GM08714 (cell line): ENCODE results near the gene PCSK9.
"Not testable (repeated sequence)": the region's sequence is repeated elsewhere in the genome, so short reads cannot be mapped to it uniquely, and the experiment has no call there.

ENCODE experiments used
- H3K4me3 ChIP-seq: fragments of 200-500 bp; sonication (Bioruptor generic); 2 replicates; pipeline ENCODE4 v1.5.1; 2014; ENCODE audit warnings: mild to moderate bottlenecking, low read length, inconsistent platforms
- ZNF274 ChIP-seq: IDR thresholded peaks from 2 replicates; pipeline ENCODE4 v1.6.1; 2012; ENCODE audit warnings: mild to moderate bottlenecking, low read depth, low read length

The PCSK9 gene

DNA sequence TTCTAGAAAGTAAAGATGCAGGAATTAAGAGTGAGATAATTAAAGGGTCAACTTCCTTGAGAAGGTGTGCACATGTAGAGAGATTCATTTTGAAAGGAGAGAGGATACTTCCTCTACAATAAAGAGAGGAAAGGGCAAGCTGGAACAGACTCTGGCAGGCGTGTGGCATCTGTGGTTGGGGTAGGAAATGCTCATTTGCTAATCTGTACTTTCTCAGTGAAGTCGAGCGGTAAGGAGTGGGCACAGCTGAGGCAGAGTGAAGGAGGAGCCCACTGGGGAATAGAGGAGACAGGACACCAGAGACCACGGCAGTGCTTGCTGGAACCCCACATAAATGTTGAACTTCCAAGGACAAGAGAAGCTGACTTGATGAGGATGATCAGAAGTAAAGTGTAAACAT is 49.1 kb downstream of the PCSK9 start:
- TF ChIP-seq ZNF274 = no peak

DNA sequence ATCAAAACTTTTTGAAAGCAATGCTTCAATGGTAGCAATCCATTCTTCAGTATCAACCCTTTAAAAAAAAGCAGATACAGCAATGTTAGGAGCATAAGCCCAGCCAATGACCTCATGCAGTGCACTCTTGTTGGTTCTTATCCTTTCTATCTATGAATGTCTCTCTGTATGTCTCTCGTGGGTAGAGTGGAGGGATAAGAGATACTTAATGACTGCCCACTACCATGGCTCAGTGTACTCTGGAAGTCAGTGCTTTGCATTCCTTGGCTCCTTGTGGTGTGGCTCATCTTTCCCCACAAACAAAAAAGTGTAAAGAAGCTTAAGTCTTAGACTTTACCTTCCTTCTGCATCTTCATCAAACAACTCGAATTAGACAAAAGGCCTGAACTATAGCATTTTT is 50.3 kb downstream of the PCSK9 start:
- no peak for TF ChIP-seq ZNF274
- no peak overlapping the region for H3K4me3 ChIP-seq

More for the DNA sequence above, 49.1 kb downstream of the PCSK9 start:
- no peak overlapping the region for H3K4me3 ChIP-seq

- H3K4me3 ChIP-seq = no peak overlapping the region
- no peak for TF ChIP-seq ZNF274
These were observed 53.1 kb downstream of the PCSK9 start for GRCh38 chr1:55092475-55092874.

DNA sequence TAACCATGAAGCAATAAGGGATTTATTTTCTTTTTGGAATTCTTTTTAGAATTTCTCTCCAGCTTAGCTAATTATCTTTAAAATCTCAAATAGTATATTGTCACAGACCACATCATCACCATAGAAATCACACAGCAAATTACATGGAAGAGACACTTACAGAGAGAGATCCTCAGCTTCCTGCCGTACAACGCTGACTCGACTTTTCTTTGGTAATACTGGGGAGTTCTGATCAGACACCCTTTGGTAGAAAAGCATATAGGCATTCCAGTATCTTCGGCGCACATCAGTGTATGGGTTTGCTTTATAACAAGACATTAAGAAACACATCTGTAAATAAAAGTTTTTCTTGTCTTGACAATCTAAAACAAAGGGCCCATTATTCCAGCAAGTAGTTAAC is 55.7 kb downstream of the PCSK9 start:
- TF ChIP-seq ZNF274 = no peak
- no peak overlapping the region for H3K4me3 ChIP-seq

- no peak for TF ChIP-seq ZNF274
- no peak overlapping the region for H3K4me3 ChIP-seq
These were observed 64.5 kb downstream of the PCSK9 start for GRCh38 chr1:55103891-55104290.

DNA sequence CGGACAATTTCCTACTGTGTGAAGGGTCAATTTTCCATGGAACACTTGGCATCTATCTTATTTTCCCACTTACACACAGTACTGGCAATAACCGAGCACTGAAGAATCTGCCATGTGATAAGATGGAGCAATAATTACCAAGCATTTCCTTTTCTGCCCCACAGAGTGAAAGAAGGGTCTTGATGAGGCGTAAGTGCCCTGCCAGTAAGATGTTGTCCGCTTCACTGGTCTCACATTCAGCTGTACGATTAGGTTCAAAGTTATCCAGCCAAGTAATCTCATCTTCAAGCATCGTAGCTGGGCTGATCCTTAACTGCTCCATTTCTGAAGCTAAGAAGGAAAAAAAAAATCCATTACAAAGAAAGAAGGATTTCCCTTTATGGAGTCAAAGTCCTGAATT is 67.8 kb downstream of the PCSK9 start:
- no peak overlapping the region for H3K4me3 ChIP-seq
- no peak for TF ChIP-seq ZNF274

- not testable (repeated sequence) for H3K4me3 ChIP-seq
These were observed 69.7 kb downstream of the PCSK9 start for GRCh38 chr1:55109005-55109404.
